ENCODE results near the gene UBN1. TPM values are rescaled to one million over a fixed set of nuclear protein-coding genes. Genes with fewer than 3 reads are reported as not detected.

Gene UBN1
- total and polyA plus RNA-seq, 10 of the 15 experiments (the other 5 are each of a cell fraction or from before 2014, with no cell fraction given) = 2.1 to 32.5 (median 13.9) TPM

GRCh38 chr16:4882633-4883285, 35.5 kb downstream of the UBN1 start:
- in situ Hi-C loops (cut with MboI) (no loop called here), intact Hi-C loops (cut with micrococcal nuclease; ENCODE audit: unreplicated experiment) (no loop called here)
- ATAC-seq (no peak), FAIRE-seq (no peak), DNase-seq (ENCODE audit: low read depth, low spot score) (no peak)
- H3K4me2 ChIP-seq (ENCODE audit: control insufficient read depth, insufficient read depth) = no peak overlapping the region
- H4K20me1 ChIP-seq (ENCODE audit: control insufficient read depth, insufficient read depth) = no peaks in the 10 kb centered on the region
- H3K4me1 ChIP-seq (ENCODE audit: control insufficient read depth, insufficient read depth, low read length) = no peaks in the 10 kb centered on the region
- no TSS peak for BruUV-seq (replicated peaks)
- ChIA-PET CTCF (no interaction called here), SMC1A (ENCODE audit: uncharacterized antibody, unreplicated experiment) (no interaction called here), POLR2A (no interaction called here), RAD21 (ENCODE audit: unreplicated experiment) (no interaction called here)
- peaks cover 11 to 21% of the 10 kb centered on the region in 2 experiments for H3K36me3 ChIP-seq (ENCODE audit: control insufficient read depth in 2 of 2, insufficient read depth in 2 of 2, low read length in 1 of 2)
- no peaks in the 10 kb centered on the region for H3K9me3 ChIP-seq (replicated peaks; ENCODE audit: control insufficient read depth, insufficient read depth, low read length)
- H2AFZ ChIP-seq (ENCODE audit: control insufficient read depth, low read depth, low read length) = no peak overlapping the region
- no peak overlapping the region for H3K9ac ChIP-seq (ENCODE audit: control insufficient read depth, insufficient read depth, low read length)
- H3K4me3 ChIP-seq = no peak overlapping the region
- 91% methylated on average over 11 of the region's 11 CpGs for WGBS (ENCODE audit: insufficient coverage, insufficient replicate concordance, low lambda C conversion rate, missing lambda C conversion rate)
- TF ChIP-seq ATF3 (IDR thresholded peaks at IDR 0.05; ENCODE audit: borderline replicate concordance, extremely low read depth, low read depth, low read length) = no peak
- no peak for TF ChIP-seq MTA3 (IDR thresholded peaks at IDR 0.05; ENCODE audit: borderline replicate concordance, low read length)
- no peak for TF ChIP-seq SPI1 (IDR thresholded peaks at IDR 0.05; ENCODE audit: borderline replicate concordance, insufficient read depth, low read depth, low read length)
- TF ChIP-seq SKIL (IDR thresholded peaks at IDR 0.05; ENCODE audit: low read depth, poor library complexity, severe bottlenecking) = no peak
- TF ChIP-seq CREB1 (IDR thresholded peaks at IDR 0.05; ENCODE audit: low read depth) = no peak
- no peak for TF ChIP-seq ELK1 (IDR thresholded peaks at IDR 0.05; ENCODE audit: low read depth, low read length)
- TF ChIP-seq REST (IDR thresholded peaks at IDR 0.05; ENCODE audit: low read depth, low read length) = no peak
- no peak for TF ChIP-seq YY1 (IDR thresholded peaks at IDR 0.05; ENCODE audit: low read depth, low read length)
- TF ChIP-seq NR2C2 (IDR thresholded peaks at IDR 0.05; ENCODE audit: borderline replicate concordance, control insufficient read depth, insufficient read length, low read depth) = no peak
- TF ChIP-seq E2F8 (IDR thresholded peaks at IDR 0.05; ENCODE audit: low read depth, partially characterized antibody) = no peak
- no peak for TF ChIP-seq BHLHE40 (IDR thresholded peaks at IDR 0.05; ENCODE audit: borderline replicate concordance in 1 of 2, low read depth in 2 of 2, low read length in 1 of 2)
- H3K27ac ChIP-seq (ENCODE audit: control insufficient read depth, insufficient read depth) = no peak overlapping the region
- no peaks in the 10 kb centered on the region for H3K27me3 ChIP-seq (replicated peaks in 1 of 2; ENCODE audit: control insufficient read depth in 2 of 2, insufficient read depth in 2 of 2, low read length in 1 of 2)
- H3K79me2 ChIP-seq (ENCODE audit: control insufficient read depth, insufficient read depth, low read length) = no peaks in the 10 kb centered on the region
